Mesodermal cell (in vitro differentiated cells): Measurements from ENCODE around the gene MYLK4.
A peak's percentile ranks its signal among the peaks of the same experiment; 100 is the strongest.
"Not testable (repeated sequence)": the region's sequence is repeated elsewhere in the genome, so short reads cannot be mapped to it uniquely, and the experiment has no call there.

Experiments used
- H3K27ac ChIP-seq: 2 replicates; pipeline ENCODE4 v1.7.0; 2013; ENCODE audit warnings: mild to moderate bottlenecking, low read depth, low read length, moderate library complexity; ENCODE audit not compliant: severe bottlenecking
- H3K36me3 ChIP-seq: 2 replicates; pipeline ENCODE4 v1.7.1; 2013; ENCODE audit warnings: mild to moderate bottlenecking, low read length, moderate library complexity; ENCODE audit not compliant: control insufficient read depth, insufficient read depth
- H3K4me1 ChIP-seq: one replicate; pipeline ENCODE4 v1.7.1; 2013; ENCODE audit warnings: mild to moderate bottlenecking, low read length; ENCODE audit not compliant: insufficient read depth, control insufficient read depth, poor library complexity, severe bottlenecking
- H3K4me3 ChIP-seq: 2 replicates; pipeline ENCODE4 v1.7.0; 2013; ENCODE audit warnings: low read length, control low read depth, mild to moderate bottlenecking; ENCODE audit not compliant: insufficient read depth, poor library complexity, severe bottlenecking; ENCODE audit errors: extremely low read depth
- H3K9me3 ChIP-seq: 2 replicates; pipeline ENCODE4 v1.7.1; 2013; ENCODE audit warnings: mild to moderate bottlenecking, low read length, moderate library complexity; ENCODE audit not compliant: control insufficient read depth
- WGBS, 2 experiments: methylation state at CpG; one replicate each; pipeline ENCODE4 v1.1.5; 2013; ENCODE audit warnings: missing lambda C conversion rate in 2 of 2; ENCODE audit not compliant: insufficient coverage in 2 of 2; 5-methylcytosine and 5-hydroxymethylcytosine counted together

The MYLK4 gene

GRCh38 chr6:2765166-2765895 is 14.6 kb upstream of the MYLK4 start, which contains the start of gene WRNIP1:
Gene WRNIP1, plus strand, starts transcription at chr6:2765393. Its CDS starts 230 bp downstream, at chr6:2765623.
- Histone ChIP-seq H3K4me3 (peak within 1 kb of the TSS; percentile 96), H3K9me3 (peaks cover 2% of the 10 kb centered on the region), H3K36me3 (peaks cover 7% of the 10 kb centered on the region), H3K4me1 (peaks cover 3% of the 10 kb centered on the region), H3K27ac (peak within 1 kb of the TSS; percentile 90)
- WGBS, 2 experiments = 0 to 1% methylated on average over 75 to 82 of the region's 104 CpGs

GRCh38 chr6:2764610-2765165 is 14.0 kb upstream of the MYLK4 start:
- peaks cover 5% of the 10 kb centered on the region for H3K9me3 ChIP-seq
- 26 to 35% methylated on average over 19 to 22 of the region's 45 CpGs for WGBS, 2 experiments
- H3K27ac ChIP-seq = peak overlapping the region; percentile 90
- peaks cover under 1% of the 10 kb centered on the region for H3K36me3 ChIP-seq
- H3K4me1 ChIP-seq = peaks cover 3% of the 10 kb centered on the region
- peak overlapping the region; percentile 40 for H3K4me3 ChIP-seq

GRCh38 chr6:2763876-2764540 is 13.3 kb upstream of the MYLK4 start:
- Histone ChIP-seq H3K9me3 (peaks cover 5% of the 10 kb centered on the region), H3K4me3 (peak overlapping the region; percentile 40), H3K36me3 (no peaks in the 10 kb centered on the region), H3K4me1 (peaks cover 3% of the 10 kb centered on the region), H3K27ac (peak overlapping the region; percentile 90)
- 89 to 92% methylated on average over 24 to 26 of the region's 27 CpGs for WGBS, 2 experiments

GRCh38 chr6:2763345-2763841 is 12.7 kb upstream of the MYLK4 start:
- H3K4me1 ChIP-seq = peaks cover 3% of the 10 kb centered on the region
- peaks cover 5% of the 10 kb centered on the region for H3K9me3 ChIP-seq
- no peak overlapping the region for H3K4me3 ChIP-seq
- 95 to 97% methylated on average over 32 to 33 of the region's 36 CpGs for WGBS, 2 experiments
- H3K27ac ChIP-seq = no peak overlapping the region
- H3K36me3 ChIP-seq = no peaks in the 10 kb centered on the region

- WGBS, 2 experiments = 100% methylated on average over 2 of the region's 4 CpGs; no CpG with 5 or more reads in 1 of the 2 experiments
- H3K36me3 ChIP-seq, H3K27ac ChIP-seq, H3K4me3 ChIP-seq, H3K9me3 ChIP-seq, H3K4me1 ChIP-seq: not testable (repeated sequence)
These were observed 12.1 kb upstream of the MYLK4 start for GRCh38 chr6:2762868-2763267.

GRCh38 chr6:2760882-2761842 is 10.4 kb upstream of the MYLK4 start:
- H3K4me1 ChIP-seq = no peaks in the 10 kb centered on the region
- 96 to 100% methylated on average over 3 of the region's 8 CpGs for WGBS, 2 experiments
- no peak overlapping the region for H3K27ac ChIP-seq
- no peaks in the 10 kb centered on the region for H3K36me3 ChIP-seq
- H3K4me3 ChIP-seq = no peak overlapping the region
- peaks cover 5% of the 10 kb centered on the region for H3K9me3 ChIP-seq

GRCh38 chr6:2758980-2759379 is 8.3 kb upstream of the MYLK4 start:
- no peaks in the 10 kb centered on the region for H3K36me3 ChIP-seq

GRCh38 chr6:2756687-2757224 is 6.0 kb upstream of the MYLK4 start:
- H3K4me3 ChIP-seq = no peak overlapping the region
- H3K9me3 ChIP-seq = peaks cover 5% of the 10 kb centered on the region
- H3K27ac ChIP-seq = no peak overlapping the region
- whole genome bisulfite sequencing, 2 experiments = 100% methylated on average over 1 to 3 of the region's 3 CpGs
- H3K36me3 ChIP-seq = no peaks in the 10 kb centered on the region
- H3K4me1 ChIP-seq = no peaks in the 10 kb centered on the region

More at GRCh38 chr6:2758980-2759379, 8.3 kb upstream of the MYLK4 start:
- no peak overlapping the region for H3K4me3 ChIP-seq
- no peaks in the 10 kb centered on the region for H3K4me1 ChIP-seq
- H3K27ac ChIP-seq = no peak overlapping the region
- WGBS, 2 experiments = 83 to 84% methylated on average over 1 to 3 of the region's 3 CpGs
- peaks cover 5% of the 10 kb centered on the region for H3K9me3 ChIP-seq

- no CpG with 5 or more reads among the region's 2 CpGs for WGBS, 2 experiments
- Histone ChIP-seq H3K9me3 (peaks cover 5% of the 10 kb centered on the region), H3K4me3 (no peak overlapping the region), H3K27ac (no peak overlapping the region), H3K36me3 (no peaks in the 10 kb centered on the region), H3K4me1 (no peaks in the 10 kb centered on the region)
These were observed 5.5 kb upstream of the MYLK4 start for GRCh38 chr6:2756241-2756640.

- Histone ChIP-seq H3K27ac (no peak overlapping the region), H3K9me3 (peaks cover 4% of the 10 kb centered on the region), H3K4me1 (no peaks in the 10 kb centered on the region), H3K36me3 (no peaks in the 10 kb centered on the region), H3K4me3 (no peak overlapping the region)
- WGBS, 2 experiments = 94% methylated on average over 2 of the region's 3 CpGs; no CpG with 5 or more reads in 1 of the 2 experiments
These were observed 4.7 kb upstream of the MYLK4 start for GRCh38 chr6:2755456-2755855.
